PFSK-1 (cell line): ENCODE results near the gene KRTAP12-3.

ENCODE experiments used
- FOXP2 ChIP-seq: optimal IDR thresholded peaks from 2 replicates; pipeline ENCODE3; 2011; ENCODE audit warnings: borderline replicate concordance, control low read depth, inconsistent platforms; ENCODE audit not compliant: insufficient read depth; ENCODE audit errors: extremely low read length, extremely low read depth
- REST ChIP-seq, 2 experiments: IDR thresholded peaks; 2 replicates each; pipeline versions ENCODE4 v1.6.1 to v1.8.0; 2011 to 2012; ENCODE audit warnings: low read depth in 2 of 2, low read length in 2 of 2, control low read depth in 1 of 2, inconsistent platforms in 1 of 2, mild to moderate bottlenecking in 1 of 2, moderate library complexity in 1 of 2; ENCODE audit not compliant: insufficient read depth in 1 of 2
- SIN3A ChIP-seq: IDR thresholded peaks from 2 replicates; pipeline ENCODE4 v1.6.1; 2012; ENCODE audit warnings: mild to moderate bottlenecking, low read length, moderate library complexity, borderline replicate concordance; ENCODE audit not compliant: insufficient read depth

- no peak for TF ChIP-seq REST (IDR thresholded peaks at IDR 0.05; ENCODE audit: insufficient read depth in 1 of 2, low read depth in 2 of 2, low read length in 2 of 2)
- no peak for TF ChIP-seq SIN3A
- TF ChIP-seq FOXP2, result no peak
Observed at GRCh38 chr21:44639331-44639655, 18.4 kb upstream of the KRTAP12-3 start.
